Ovary (tissue), 10 donors: ENCODE measurements around the gene EIF5. TPM values are rescaled to one million over a fixed set of nuclear protein-coding genes. Genes with fewer than 3 reads are reported as not detected.

ENCODE experiments used
- DNase-seq, 5 donors: peaks; one replicate each; pipeline ENCODE4 v3.0.0-alpha.2; 2019 to 2020
- H3K27ac ChIP-seq, 2 donors: fragments of 200-600 bp; one replicate each; pipeline versions ENCODE4 v1.5.1 to v1.8.0; 2019 to 2022
- H3K27me3 ChIP-seq: fragments of 200-600 bp; one replicate; pipeline ENCODE4 v1.8.0; 2022
- H3K36me3 ChIP-seq: fragments of 200-600 bp; sonication (generic); one replicate; pipeline ENCODE4 v1.5.1; 2019
- H3K4me1 ChIP-seq: one replicate; pipeline ENCODE4 v1.8.1; 2013; ENCODE audit warnings: mild to moderate bottlenecking, moderate library complexity; ENCODE audit not compliant: insufficient read depth
- H3K4me3 ChIP-seq: fragments of 200-600 bp; sonication (generic); one replicate; pipeline ENCODE4 v1.5.1; 2017
- H3K9me3 ChIP-seq, 2 donors: fragments of 200-600 bp in 1 of 2; sonication (generic) in 1 of 2; one replicate each; pipeline versions ENCODE4 v1.5.1 to v1.8.1; 2013 to 2019; ENCODE audit warnings: mild to moderate bottlenecking in 1 of 2, moderate library complexity in 1 of 2
- EP300 ChIP-seq: sonication (generic); formaldehyde crosslinking; IDR thresholded peaks from one replicate; pipeline ENCODE4 v1.6.1; 2017; ENCODE audit warnings: antibody characterized with exemption
- POLR2A ChIP-seq: fragments of 450-650 bp; IDR thresholded peaks from one replicate; pipeline ENCODE4 v1.6.1; 2017; ENCODE audit warnings: antibody characterized with exemption, mild to moderate bottlenecking, moderate library complexity
- WGBS, 3 donors: extraction: QIAGEN DNeasy Blood & Tissue Kit in 1 of 3; methylation state at CpG; one replicate each; pipeline versions ENCODE4 v1.1.5 to v1.1.7; 2013 to 2017; 5-methylcytosine and 5-hydroxymethylcytosine counted together
- intact Hi-C, 4 donors: fragments of 100-400 bp; cut with DNase I; formaldehyde crosslinking; loops; one replicate each; pipeline versions ENCODE4 v1.11.0 to v1.15.1; 2022 to 2023
- long read RNA-seq, 3 donors: library from polyadenylated mRNA in 2 of 3; unstranded in 2 of 3; transcript quantifications; one replicate each; pipeline ENCODE4 v2.0.0 and lab custom pipeline, GENCODE V29; 2021 to 2026
- polyA plus RNA-seq, 2 donors: library from polyadenylated mRNA; stranded (reverse); fragments of 200-250 nt in 1 of 2; fragments of 350-450 nt in 1 of 2; fragmentation: Illumina TruSeq in 1 of 2; extraction: RNeasy Lipid Tissue Mini Kit (QIAGEN cat#74804) in 1 of 2; gene quantifications; one replicate each; pipeline ENCODE4 v1.2.3, GENCODE V29; 2013 to 2014
- total RNA-seq, 7 donors: library from RNA; depleted of rRNA in 2 of 7; stranded (reverse); fragments of >200 nt in 2 of 7; fragmentation: NEBNext Ultra II Directional in 3 of 7; extraction: Animal tissue kit (Norgen Biotek cat#: 25700) in 3 of 7; gene quantifications; one replicate each; pipeline versions ENCODE4 v1.1.0 to v1.2.4, GENCODE V29; 2016 to 2023
- TF ChIP-seq, protein P1 (sequence below), 3 donors: fragments of 450-650 bp in 2 of 3; fragments of 200-600 bp in 1 of 3; IDR thresholded peaks; one replicate each; pipeline versions ENCODE4 v1.5.1 to v1.8.0; 2016 to 2022; ENCODE audit warnings: antibody characterized with exemption in 3 of 3, mild to moderate bottlenecking in 1 of 3
- donor health status: DM: no; HTN: no; CAD: no; lungs with moderate emphysema.
- donor health status: DM: no; HTN: no; CAD: no.
- donor health status: Bipolar disorder and iron deficiency.
- donor health status: DM: yes; HTN: yes; CAD: no.
- donor health status: DM: no; HTN: no; CAD: no.
- donor health status: DM: yes; HTN: yes; CAD: no.

The EIF5 gene
- total RNA-seq (100 to 1,000 TPM in 6 of 7 donors, 10 to 100 TPM in 1; 76.7 to 169 (median 134) TPM), polyA plus RNA-seq (10 to 100 TPM; 73.0 to 97.9 TPM)
- long read RNA-seq, donor 1, full-length matches to known transcripts = 11 of 161 reads
- long read RNA-seq, donor 1, partial matches to known transcripts = 128 of 161 reads
- long read RNA-seq, donor 1, other reads (novel, unspliced or antisense) = 22 of 161 reads
- long read RNA-seq, donor 2, full-length matches to known transcripts = 55 of 212 reads
- long read RNA-seq, donor 2, partial matches to known transcripts = 151 of 212 reads
- long read RNA-seq, donor 2, other reads (novel, unspliced or antisense) = 6 of 212 reads
- long read RNA-seq, donor 3, full-length matches to known transcripts = 259 of 349 reads
- long read RNA-seq, donor 3, partial matches to known transcripts = 54 of 349 reads
- long read RNA-seq, donor 3, other reads (novel, unspliced or antisense) = 36 of 349 reads

DNA sequence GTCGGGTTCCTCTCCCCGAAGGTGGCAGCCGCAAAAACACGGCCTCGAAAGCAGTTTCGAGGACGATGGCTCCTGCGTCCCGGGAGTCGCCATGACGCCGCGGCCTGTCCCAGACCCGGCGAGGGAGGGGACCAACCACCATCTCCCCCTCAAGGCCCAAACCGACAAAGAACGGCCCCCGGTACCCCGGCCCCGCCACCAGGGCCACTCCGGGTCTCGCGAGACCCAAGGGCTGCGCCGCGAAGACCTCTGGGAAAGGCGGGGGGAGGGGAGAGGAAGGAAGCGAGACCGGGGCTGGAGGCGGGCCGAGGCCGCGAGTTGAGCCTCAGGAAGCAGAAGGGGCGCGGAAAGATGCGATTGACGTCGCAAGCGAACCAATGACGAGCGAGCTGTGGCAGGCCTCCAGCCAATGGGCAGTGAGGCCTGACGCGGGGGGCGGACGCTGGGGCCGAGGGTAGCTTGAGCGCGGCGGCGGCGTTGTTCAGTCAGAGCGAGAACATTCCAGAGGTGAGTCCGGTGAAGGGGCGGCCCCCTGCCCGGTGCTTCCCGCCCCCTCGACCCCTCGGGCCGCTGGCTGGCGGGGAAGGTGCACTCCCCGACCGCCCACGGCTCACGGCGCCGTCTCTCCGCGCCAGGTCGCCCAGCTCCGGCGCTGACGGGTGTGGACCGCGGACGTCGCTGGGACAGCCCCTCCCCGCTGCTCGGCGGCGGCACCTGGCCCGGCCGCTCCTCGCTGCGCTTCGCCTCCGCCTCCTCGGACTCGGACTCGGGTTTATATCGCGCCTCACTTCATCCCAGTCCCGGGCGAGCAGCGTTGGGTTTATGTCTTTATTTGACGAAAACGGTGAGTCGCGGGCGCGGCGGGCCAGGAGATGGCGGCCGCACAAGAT, at the start of gene EIF5:
EIF5 (plus strand) TSS at position 484 of the 890 bp plus-strand sequence. CDS start 1,624 bp downstream, outside the sequence.
- H3K9me3 ChIP-seq = no peaks in the 10 kb centered on the region
- TF ChIP-seq EP300 (no peak), POLR2A (peak; percentile 96)
- TF ChIP-seq, protein P1, sequence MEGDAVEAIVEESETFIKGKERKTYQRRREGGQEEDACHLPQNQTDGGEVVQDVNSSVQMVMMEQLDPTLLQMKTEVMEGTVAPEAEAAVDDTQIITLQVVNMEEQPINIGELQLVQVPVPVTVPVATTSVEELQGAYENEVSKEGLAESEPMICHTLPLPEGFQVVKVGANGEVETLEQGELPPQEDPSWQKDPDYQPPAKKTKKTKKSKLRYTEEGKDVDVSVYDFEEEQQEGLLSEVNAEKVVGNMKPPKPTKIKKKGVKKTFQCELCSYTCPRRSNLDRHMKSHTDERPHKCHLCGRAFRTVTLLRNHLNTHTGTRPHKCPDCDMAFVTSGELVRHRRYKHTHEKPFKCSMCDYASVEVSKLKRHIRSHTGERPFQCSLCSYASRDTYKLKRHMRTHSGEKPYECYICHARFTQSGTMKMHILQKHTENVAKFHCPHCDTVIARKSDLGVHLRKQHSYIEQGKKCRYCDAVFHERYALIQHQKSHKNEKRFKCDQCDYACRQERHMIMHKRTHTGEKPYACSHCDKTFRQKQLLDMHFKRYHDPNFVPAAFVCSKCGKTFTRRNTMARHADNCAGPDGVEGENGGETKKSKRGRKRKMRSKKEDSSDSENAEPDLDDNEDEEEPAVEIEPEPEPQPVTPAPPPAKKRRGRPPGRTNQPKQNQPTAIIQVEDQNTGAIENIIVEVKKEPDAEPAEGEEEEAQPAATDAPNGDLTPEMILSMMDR (IDR thresholded peaks at IDR 0.05) = peak in 2 of 3 donors; percentile 73 to 78
- H3K4me1 ChIP-seq = peaks cover 6% of the 10 kb centered on the region
- 0 to 1% (median 0%) methylated on average over 56 to 103 of the region's 103 CpGs for WGBS, 3 donors
- DNase-seq = peak; percentile 99 to 100 (median 99)
- H3K27ac ChIP-seq = peak within 1 kb of the TSS; percentile 99 to 100
- no peaks in the 10 kb centered on the region for H3K36me3 ChIP-seq
- intact Hi-C loops = loop anchor here in 1 of 4 donors (10.0 kb wide), 1 partner anchor 51 kb away; the partner anchor contains the start of gene MARK3
- no peaks in the 10 kb centered on the region for H3K27me3 ChIP-seq
- peak within 1 kb of the TSS; percentile 96 for H3K4me3 ChIP-seq

DNA sequence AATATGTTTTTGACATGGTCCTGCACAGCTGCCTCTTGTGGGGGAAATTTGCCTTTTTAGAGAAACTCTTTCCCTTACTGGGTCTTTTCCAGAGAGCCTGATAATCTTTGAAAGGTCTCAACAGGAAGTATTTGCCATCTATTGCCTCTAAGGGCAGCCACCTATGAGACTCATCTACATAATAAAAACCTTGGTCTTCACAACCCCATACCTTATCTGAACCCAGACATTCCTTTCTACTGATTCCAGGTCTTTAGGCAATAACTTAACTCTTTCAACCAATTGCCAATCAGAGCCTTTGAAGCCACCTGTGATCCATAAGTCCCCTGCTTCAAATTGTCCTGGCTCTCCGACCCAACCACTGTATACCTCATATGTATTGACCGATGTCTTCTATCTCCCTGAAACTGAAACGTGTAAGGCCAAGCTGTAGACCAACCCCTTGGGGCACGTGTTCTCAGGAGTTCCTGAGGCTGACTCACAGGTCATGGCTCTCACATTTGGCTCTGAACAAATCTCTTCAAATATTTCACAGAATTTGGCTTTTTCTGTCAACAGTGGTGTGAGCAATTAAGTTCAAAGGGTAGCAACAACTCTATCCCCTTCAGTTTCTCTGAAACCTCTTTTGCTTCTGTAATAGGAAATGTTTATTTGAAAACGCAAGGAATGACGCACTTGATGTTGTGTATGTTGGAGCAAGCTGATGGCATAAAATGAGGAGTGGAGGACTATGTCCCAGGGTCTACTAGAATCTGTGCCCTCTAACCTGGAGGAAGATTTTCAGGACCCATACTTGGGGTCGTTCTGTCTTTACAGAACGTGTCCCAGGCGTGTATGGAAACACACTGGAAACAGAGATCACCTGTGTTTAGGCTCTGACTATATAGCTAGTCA, 49.2 kb upstream of the EIF5 start:
- Histone ChIP-seq H3K27ac (no peak overlapping the region), H3K4me3 (no peak overlapping the region), H3K9me3 (no peaks in the 10 kb centered on the region), H3K4me1 (peaks cover 7% of the 10 kb centered on the region), H3K36me3 (no peaks in the 10 kb centered on the region), H3K27me3 (no peaks in the 10 kb centered on the region)
- TF ChIP-seq, protein P1 (IDR thresholded peaks at IDR 0.05) = no peak
- TF ChIP-seq EP300 = no peak
- no peak for TF ChIP-seq POLR2A
- WGBS, 3 donors = 58 to 64% (median 59%) methylated on average over 9 of the region's 9 CpGs
- intact Hi-C loops = loop anchor here in 2 of 4 donors (5.0 kb wide), 2 partner anchors 78 to 98 kb away; no protein-coding TSS in a partner anchor
- peak in 1 of 5 donors; percentile 42 for DNase-seq

DNA sequence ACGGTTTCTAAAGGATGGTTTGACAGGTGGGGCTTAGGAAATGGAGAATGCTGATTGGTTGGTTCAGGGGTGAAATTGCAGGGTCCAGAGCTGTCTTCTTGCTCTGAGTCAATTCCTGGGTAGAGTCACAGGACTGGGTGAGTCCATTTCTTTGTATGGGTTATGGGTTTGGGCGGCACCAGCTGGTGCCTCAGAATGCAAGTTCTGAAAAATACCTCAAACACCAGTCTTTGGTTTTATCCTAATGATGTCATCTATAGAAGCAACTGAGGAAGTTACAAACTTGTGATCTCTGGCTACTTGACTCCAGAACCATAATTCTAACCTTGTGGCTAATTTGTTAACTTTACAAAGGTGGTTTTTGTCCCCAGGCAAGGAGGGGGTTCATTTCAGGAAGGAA, 47.6 kb upstream of the EIF5 start:
- peaks cover 5% of the 10 kb centered on the region for H3K4me1 ChIP-seq
- H3K9me3 ChIP-seq = no peaks in the 10 kb centered on the region
- 93 to 94% (median 94%) methylated on average over 2 of the region's 2 CpGs for WGBS, 3 donors
- TF ChIP-seq POLR2A = no peak
- TF ChIP-seq, protein P1 (IDR thresholded peaks at IDR 0.05) = no peak
- TF ChIP-seq EP300 = no peak
- H3K4me3 ChIP-seq = no peak overlapping the region
- no peaks in the 10 kb centered on the region for H3K36me3 ChIP-seq
- DNase-seq = no peak
- no peaks in the 10 kb centered on the region for H3K27me3 ChIP-seq
- H3K27ac ChIP-seq = no peak overlapping the region
- intact Hi-C loops = no loop called here
